Endothelial cell of umbilical vein (primary cell): ENCODE results near the gene MESD. TPM values are rescaled to one million over a fixed set of nuclear protein-coding genes. Genes with fewer than 3 reads are reported as not detected.

Source experiments
- BruUV-seq: library from RNA; stranded (reverse); fragments of 400-500 nt; replicated peaks from 2 replicates; lab custom pipeline; 2021; lab: Mats Ljungman, UMichigan
- CTCF ChIA-PET: fragments of 300-600, 350-600 bp; sonication (Branson Sonifier 250); formaldehyde crosslinking; loops from one replicate; lab custom pipeline; 2021; ENCODE audit warnings: antibody characterized with exemption, inconsistent platforms; lab: Charles Lee
- POLR2A ChIA-PET: fragments of 300-600, 350-600 bp; sonication (Branson Sonifier 250); formaldehyde crosslinking; loops from one replicate; lab custom pipeline; 2021; ENCODE audit warnings: antibody characterized with exemption, inconsistent platforms; lab: Charles Lee
- DNase-seq: peaks from one replicate; pipeline ENCODE4 v3.0.0-alpha.2; 2011; ENCODE audit warnings: low read depth, low spot score
- FAIRE-seq: peaks from 2 replicates; lab custom pipeline; 2011; peaks lifted over from hg19 to GRCh38; lab: Jason Lieb, UNC
- H2AFZ ChIP-seq: 2 replicates; pipeline ENCODE4 v1.6.0; 2012; ENCODE audit warnings: low read depth, low read length, control low read depth, inconsistent platforms
- H3K27ac ChIP-seq: 2 replicates; pipeline ENCODE4 v1.5.1; 2011; ENCODE audit warnings: low read depth, mild to moderate bottlenecking, control low read depth, low read length, moderate library complexity; ENCODE audit not compliant: insufficient read depth
- H3K27me3 ChIP-seq, 2 experiments: 2 replicates each; pipeline versions ENCODE4 v1.6.0 to v1.6.1; 2011; ENCODE audit warnings: low read length in 2 of 2, mixed read lengths in 1 of 2; ENCODE audit not compliant: control insufficient read depth in 2 of 2, insufficient read depth in 2 of 2
- H3K36me3 ChIP-seq, 2 experiments: 2 replicates in 1 of 2; 3 replicates in 1 of 2; pipeline ENCODE4 v1.5.1; 2011; ENCODE audit warnings: low read length in 2 of 2, mild to moderate bottlenecking in 1 of 2, moderate library complexity in 1 of 2; ENCODE audit not compliant: control insufficient read depth in 2 of 2, insufficient read depth in 2 of 2; ENCODE audit errors: extremely low read depth in 1 of 2
- H3K4me1 ChIP-seq: 3 replicates; pipeline ENCODE4 v1.5.1; 2011; ENCODE audit warnings: mild to moderate bottlenecking, low read length; ENCODE audit not compliant: control insufficient read depth, insufficient read depth; ENCODE audit errors: extremely low read depth
- H3K4me2 ChIP-seq: 2 replicates; pipeline ENCODE4 v1.6.1; 2011; ENCODE audit warnings: low read length, control low read depth, mixed read lengths; ENCODE audit not compliant: insufficient read depth
- H3K4me3 ChIP-seq, 3 experiments: fragments of 200-600 bp in 1 of 3; sonication (generic), shearing (Covaris generic) in 1 of 3; replicated peaks in 1 of 3; 2 replicates each; pipeline ENCODE4 v1.5.1; 2011 to 2016; ENCODE audit warnings: control low read depth in 3 of 3, low read length in 3 of 3, mild to moderate bottlenecking in 2 of 3, inconsistent platforms in 1 of 3, low read depth in 1 of 3, moderate library complexity in 1 of 3; ENCODE audit not compliant: insufficient read depth in 1 of 3
- H3K79me2 ChIP-seq: 2 replicates; pipeline ENCODE4 v1.6.0; 2012; ENCODE audit warnings: low read length, inconsistent platforms; ENCODE audit not compliant: control insufficient read depth, insufficient read depth
- H3K9ac ChIP-seq: replicated peaks from 2 replicates; pipeline ENCODE3; 2011; ENCODE audit warnings: low read length, control low read depth; ENCODE audit not compliant: insufficient read depth; ENCODE audit errors: extremely low read depth
- H3K9me1 ChIP-seq: replicated peaks from 3 replicates; pipeline ENCODE4 v1.6.0; 2011; ENCODE audit warnings: mild to moderate bottlenecking, low read length; ENCODE audit not compliant: control insufficient read depth, insufficient read depth; ENCODE audit errors: extremely low read depth
- H3K9me3 ChIP-seq: replicated peaks from 2 replicates; pipeline ENCODE4 v1.5.1; 2012; ENCODE audit warnings: low read length, inconsistent platforms; ENCODE audit not compliant: control insufficient read depth, insufficient read depth
- H4K20me1 ChIP-seq: replicated peaks from 2 replicates; pipeline ENCODE3; 2011; ENCODE audit warnings: mild to moderate bottlenecking, low read length; ENCODE audit not compliant: control insufficient read depth, insufficient read depth; ENCODE audit errors: extremely low read depth
- CTCF ChIP-seq, 2 donors: IDR thresholded peaks; 1 replicate in 1 of 2; 2 replicates in 1 of 2; pipeline ENCODE4 v1.5.1; 2011; ENCODE audit warnings: low read length in 2 of 2, mild to moderate bottlenecking in 2 of 2, moderate library complexity in 2 of 2, control low read depth in 1 of 2, inconsistent platforms in 1 of 2, low read depth in 1 of 2; ENCODE audit not compliant: insufficient read depth in 1 of 2; ENCODE audit errors: extremely low read depth in 1 of 2
- EZH2 ChIP-seq: IDR thresholded peaks from 2 replicates; pipeline ENCODE4 v1.6.1; 2012; ENCODE audit warnings: borderline replicate concordance, low read depth, mild to moderate bottlenecking, moderate library complexity, low read length, inconsistent platforms; ENCODE audit not compliant: severe bottlenecking
- FOS ChIP-seq: IDR thresholded peaks from 2 replicates; pipeline ENCODE4 v1.6.1; 2011; ENCODE audit warnings: mild to moderate bottlenecking, low read length, moderate library complexity, borderline replicate concordance; ENCODE audit not compliant: insufficient read depth
- GATA2 ChIP-seq: IDR thresholded peaks from 2 replicates; pipeline ENCODE4 v1.7.0; 2011; ENCODE audit warnings: low read depth, mild to moderate bottlenecking, moderate library complexity, mixed read lengths, low read length; ENCODE audit not compliant: insufficient read length, insufficient read depth
- JUN ChIP-seq: IDR thresholded peaks from 2 replicates; pipeline ENCODE4 v1.6.1; 2011; ENCODE audit warnings: borderline replicate concordance, low read depth; ENCODE audit not compliant: insufficient read length, insufficient read depth
- MAX ChIP-seq: IDR thresholded peaks from 2 replicates; pipeline ENCODE4 v1.6.1; 2011; ENCODE audit not compliant: insufficient read depth, insufficient read length
- MYC ChIP-seq: IDR thresholded peaks from one replicate; pipeline ENCODE4 v1.6.1; 2011; ENCODE audit warnings: mild to moderate bottlenecking, low read depth, low read length
- POLR2A ChIP-seq: IDR thresholded peaks from 2 replicates; pipeline ENCODE4 v1.6.1; 2012; ENCODE audit warnings: low read depth, mild to moderate bottlenecking, control low read depth, low read length
- POLR2AphosphoS5 ChIP-seq: IDR thresholded peaks from 2 replicates; pipeline ENCODE4 v1.6.1; 2012; ENCODE audit warnings: low read depth, mild to moderate bottlenecking, control low read depth, low read length, moderate library complexity; ENCODE audit not compliant: insufficient read depth
- dilution Hi-C: fragments of 300-500 bp; cut with MboI; formaldehyde crosslinking; loops from one replicate; pipeline ENCODE4 v1.15.0; 2019; ENCODE audit warnings: low sequenced_read_pairs; ENCODE audit not compliant: extremely low pct_ligation_motif_present
- intact Hi-C: fragments of 100-400 bp; cut with micrococcal nuclease; formaldehyde crosslinking; loops from one replicate; pipeline ENCODE4 v1.10.0; 2022
- polyA plus RNA-seq, 4 experiments: library from polyadenylated mRNA; depleted of rRNA in 3 of 4; stranded (reverse) in 3 of 4; unstranded in 1 of 4; fragments of >200 nt; gene quantifications; 2 replicates each; pipeline versions ENCODE4 v1.2.1 to v1.2.3, GENCODE V29; 2011 to 2012; ENCODE audit warnings: missing spikeins in 1 of 4
- total RNA-seq: library from RNA; stranded (reverse); gene quantifications from 2 replicates; pipeline ENCODE4 v1.2.3, GENCODE V29; 2021

MESD gene
- total and polyA plus RNA-seq, 2 donors (not counting 3 experiments of a cell fraction or from before 2014, with no cell fraction given) = 12.8 to 30.5 TPM

- Histone ChIP-seq H3K9me3 (no peaks in the 10 kb centered on the region), H3K4me2 (no peak overlapping the region), H3K4me1 (peaks cover 18% of the 10 kb centered on the region), H3K9ac (no peak overlapping the region), H3K9me1 (no peaks in the 10 kb centered on the region), H2AFZ (no peak overlapping the region), H3K36me3 (peaks cover 1 to 3% of the 10 kb centered on the region in 2 experiments), H4K20me1 (no peaks in the 10 kb centered on the region), H3K4me3 (no peak overlapping the region), H3K27me3 (no peaks in the 10 kb centered on the region), H3K79me2 (no peaks in the 10 kb centered on the region), H3K27ac (no peak overlapping the region)
- DNase-seq (no peak), FAIRE-seq (no peak)
- no peak for TF ChIP-seq FOS
- TF ChIP-seq GATA2 = no peak
- no peak for TF ChIP-seq EZH2
- no peak for TF ChIP-seq POLR2A
- no peak for TF ChIP-seq POLR2AphosphoS5
- no peak for TF ChIP-seq CTCF (IDR thresholded peaks at IDR 0.05; ENCODE audit: extremely low read depth in 1 of 2, insufficient read depth in 1 of 2, low read depth in 1 of 2, low read length in 2 of 2)
- TF ChIP-seq MAX = no peak
- TF ChIP-seq JUN = no peak
- no peak for TF ChIP-seq MYC
- CTCF ChIA-PET = no interaction called here
- POLR2A ChIA-PET = no interaction called here
- intact Hi-C loops (loop anchor here (10.0 kb wide), 1 partner anchor 1053 kb away; no protein-coding TSS in a partner anchor), dilution Hi-C loops (no loop called here)
- BruUV-seq = no TSS peak
These were observed 51.9 kb downstream of the MESD start for GRCh38 chr15:80937718-80938117.
